HG02970 (cell line): ENCODE results near the gene PTPN11.
"Not testable (repeated sequence)": the region's sequence is repeated elsewhere in the genome, so short reads cannot be mapped to it uniquely, and the experiment has no call there.

Experiments
- ATAC-seq: cut with Tn5 transposase; IDR thresholded peaks from one replicate; pipeline ENCODE4 v1.9.1; 2021; ENCODE audit warnings: mild to moderate bottlenecking, moderate library complexity, moderate number of reproducible peaks; ENCODE audit not compliant: unreplicated experiment, low FRiP score

PTPN11 gene

GRCh38 chr12:112503512-112503911, 84.8 kb downstream of the PTPN11 start:
- no peak for ATAC-seq

GRCh38 chr12:112506513-112507166, 87.9 kb downstream of the PTPN11 start:
- ATAC-seq = no peak

GRCh38 chr12:112513471-112513870, 94.7 kb downstream of the PTPN11 start:
- no peak for ATAC-seq

GRCh38 chr12:112514456-112514855, 95.7 kb downstream of the PTPN11 start:
- ATAC-seq = no peak

GRCh38 chr12:112514926-112515642, 96.3 kb downstream of the PTPN11 start:
- no peak for ATAC-seq

GRCh38 chr12:112515868-112516267, 97.1 kb downstream of the PTPN11 start:
- no peak for ATAC-seq

- no peak for ATAC-seq
These were observed 99.1 kb downstream of the PTPN11 start for GRCh38 chr12:112517730-112518364.

GRCh38 chr12:112518365-112518735, 99.6 kb downstream of the PTPN11 start:
- no peak for ATAC-seq

GRCh38 chr12:112519841-112520340, 101.1 kb downstream of the PTPN11 start:
- not testable (repeated sequence) for ATAC-seq

- no peak for ATAC-seq
These were observed 105.1 kb downstream of the PTPN11 start for GRCh38 chr12:112523856-112524255.

- no peak for ATAC-seq
These were observed 105.5 kb downstream of the PTPN11 start for GRCh38 chr12:112524269-112524668.

GRCh38 chr12:112524676-112525425, 106.1 kb downstream of the PTPN11 start:
- ATAC-seq = no peak

GRCh38 chr12:112525426-112525809, 106.7 kb downstream of the PTPN11 start:
- no peak for ATAC-seq

GRCh38 chr12:112527082-112527481, 108.3 kb downstream of the PTPN11 start:
- ATAC-seq = no peak

- ATAC-seq = no peak
These were observed 108.8 kb downstream of the PTPN11 start for GRCh38 chr12:112527501-112527900.

GRCh38 chr12:112528521-112528920, 109.8 kb downstream of the PTPN11 start:
- ATAC-seq = no peak

- no peak for ATAC-seq
These were observed 112.2 kb downstream of the PTPN11 start for GRCh38 chr12:112530941-112531340.

GRCh38 chr12:112532106-112532505, 113.4 kb downstream of the PTPN11 start:
- ATAC-seq = no peak

- ATAC-seq = no peak
These were observed 114.8 kb downstream of the PTPN11 start for GRCh38 chr12:112533528-112533927.

- no peak for ATAC-seq
These were observed 116.3 kb downstream of the PTPN11 start for GRCh38 chr12:112535017-112535416.
